GM10266 (cell line): ENCODE results near the gene B3GALT5.

Experiments used
- DNase-seq: peaks from one replicate; pipeline ENCODE4 v3.0.0; 2012; ENCODE audit errors: extremely low spot score
- CTCF ChIP-seq: IDR thresholded peaks from 2 replicates; pipeline ENCODE4 v1.5.1; 2012; ENCODE audit warnings: mild to moderate bottlenecking, low read depth; ENCODE audit not compliant: control insufficient read depth, insufficient read depth; ENCODE audit errors: missing control alignments

B3GALT5 gene

GRCh38 chr21:39690454-39690853, 77.7 kb downstream of the B3GALT5 start:
- DNase-seq, result no peak
- TF ChIP-seq CTCF, result no peak

- DNase-seq, result no peak
- no peak for TF ChIP-seq CTCF
These were observed 82.0 kb downstream of the B3GALT5 start for GRCh38 chr21:39694750-39695149.

- DNase-seq, result no peak
- TF ChIP-seq CTCF, result no peak
These were observed 83.5 kb downstream of the B3GALT5 start for GRCh38 chr21:39696196-39696595.

GRCh38 chr21:39696618-39697017, 83.9 kb downstream of the B3GALT5 start:
- no peak for TF ChIP-seq CTCF
- no peak for DNase-seq

- no peak for TF ChIP-seq CTCF
- no peak for DNase-seq
These were observed 87.6 kb downstream of the B3GALT5 start for GRCh38 chr21:39700318-39700717.

- no peak for TF ChIP-seq CTCF
- DNase-seq, result no peak
These were observed 90.8 kb downstream of the B3GALT5 start for GRCh38 chr21:39703578-39703977.

GRCh38 chr21:39705849-39706248, 93.1 kb downstream of the B3GALT5 start:
- no peak for TF ChIP-seq CTCF
- no peak for DNase-seq
